GM12878 (cell line): ENCODE data around the gene BNIP2. TPM values are rescaled to one million over a fixed set of nuclear protein-coding genes. Genes with fewer than 3 reads are reported as not detected.

Source experiments
- BCL3 ChIP-seq: IDR thresholded peaks from 2 replicates; pipeline ENCODE4 v1.6.1; 2011; ENCODE audit warnings: borderline replicate concordance, low read depth, mild to moderate bottlenecking, moderate library complexity, low read length; ENCODE audit not compliant: insufficient read depth, poor library complexity, severe bottlenecking
- BHLHE40 ChIP-seq, 2 experiments: fragments of 450-650 bp in 1 of 2; IDR thresholded peaks; 2 replicates each; pipeline ENCODE4 v1.6.1; 2011 to 2017; ENCODE audit warnings: low read depth in 2 of 2, borderline replicate concordance in 1 of 2, improper control_type of control experiment in 1 of 2, low read length in 1 of 2, mild to moderate bottlenecking in 1 of 2
- DPF2 ChIP-seq: fragments of 450-650 bp; IDR thresholded peaks from 2 replicates; pipeline ENCODE4 v1.6.1; 2017; ENCODE audit warnings: mild to moderate bottlenecking
- E2F4 ChIP-seq: IDR thresholded peaks from 2 replicates; pipeline ENCODE4 v1.6.1; 2012; ENCODE audit warnings: low read depth, low read length, improper control_type of control experiment
- EZH2 ChIP-seq: IDR thresholded peaks from 2 replicates; pipeline ENCODE4 v1.6.1; 2012; ENCODE audit warnings: low read depth, mild to moderate bottlenecking, control low read depth, inconsistent platforms, low read length, borderline replicate concordance; ENCODE audit not compliant: control insufficient read depth
- JUNB ChIP-seq: IDR thresholded peaks from 2 replicates; pipeline ENCODE4 v1.6.1; 2016; ENCODE audit warnings: antibody characterized with exemption, mild to moderate bottlenecking
- KAT2A ChIP-seq: conservative IDR thresholded peaks from 2 replicates; pipeline ENCODE4 v1.6.1; 2011; ENCODE audit warnings: low read depth, low read length; ENCODE audit not compliant: control insufficient read depth
- MEF2B ChIP-seq: fragments of 450-650 bp; IDR thresholded peaks from 2 replicates; pipeline ENCODE4 v1.6.1; 2018; ENCODE audit warnings: mild to moderate bottlenecking, moderate library complexity; ENCODE audit not compliant: partially characterized antibody, poor library complexity, severe bottlenecking
- NFYA ChIP-seq: IDR thresholded peaks from 2 replicates; pipeline ENCODE4 v1.6.1; 2011; ENCODE audit warnings: low read depth, mild to moderate bottlenecking, low read length, improper control_type of control experiment, borderline replicate concordance
- NR2F1 ChIP-seq: fragments of 450-650 bp; conservative IDR thresholded peaks from 2 replicates; pipeline ENCODE4 v1.6.1; 2017; ENCODE audit warnings: mild to moderate bottlenecking
- REST ChIP-seq: IDR thresholded peaks from 2 replicates; pipeline ENCODE4 v1.6.1; 2012; ENCODE audit warnings: mild to moderate bottlenecking, low read depth, low read length
- STAT1 ChIP-seq: fragments of 450-650 bp; conservative IDR thresholded peaks from 2 replicates; pipeline ENCODE4 v1.6.1; 2014; ENCODE audit warnings: antibody characterized with exemption, mild to moderate bottlenecking
- TAF1 ChIP-seq: IDR thresholded peaks from 2 replicates; pipeline ENCODE4 v1.6.1; 2011; ENCODE audit warnings: mild to moderate bottlenecking, low read depth, low read length, borderline replicate concordance
- USF2 ChIP-seq: IDR thresholded peaks from 2 replicates; pipeline ENCODE4 v1.6.1; 2011; ENCODE audit warnings: low read depth, low read length, improper control_type of control experiment, borderline replicate concordance
- ZNF217 ChIP-seq: fragments of 450-650 bp; IDR thresholded peaks from 2 replicates; pipeline ENCODE4 v1.6.1; 2017; ENCODE audit warnings: antibody characterized with exemption, mild to moderate bottlenecking
- ZNF687 ChIP-seq: fragments of 450-650 bp; IDR thresholded peaks from 2 replicates; pipeline ENCODE4 v1.6.1; 2017; ENCODE audit warnings: mild to moderate bottlenecking, moderate library complexity
- ZSCAN29 ChIP-seq: fragments of 450-650 bp; IDR thresholded peaks from 2 replicates; pipeline ENCODE4 v1.6.1; 2017; ENCODE audit warnings: mild to moderate bottlenecking, moderate library complexity
- polyA plus RNA-seq, 11 experiments: library from polyadenylated mRNA; depleted of rRNA in 4 of 11; unstranded in 6 of 11; stranded (reverse) in 5 of 11; fragments of >200 nt; fragmentation: Nextera tagmentation in 4 of 11; fragmentation: Illumina TruSeq in 1 of 11; extraction: Ambion mirVana in 4 of 11; extraction: Trizol in 1 of 11; gene quantifications; 1 replicate in 1 of 11; 2 replicates in 10 of 11; pipeline versions ENCODE4 v1.2.1 to v1.2.3, GENCODE V29; 2011 to 2016; ENCODE audit warnings: inconsistent platforms in 2 of 11, missing spikeins in 2 of 11, low read depth in 1 of 11
- total RNA-seq, 4 experiments: library from RNA; depleted of rRNA in 3 of 4; stranded (reverse); fragments of >200 nt in 3 of 4; fragmentation: Illumina TruSeq in 1 of 4; extraction: Trizol in 1 of 4; gene quantifications; 2 replicates each; pipeline versions ENCODE4 v1.2.1 to v1.2.3, GENCODE V29; 2013 to 2021

Gene BNIP2
- total and polyA plus RNA-seq, 10 of the 15 experiments (the other 5 are each of a cell fraction or from before 2014, with no cell fraction given): 29.9 to 122 (median 67.7) TPM

GRCh38 chr15:59656897-59657634 lies 32.1 kb downstream of the BNIP2 start, which contains the start of gene GTF2A2 (continued):
- TF ChIP-seq NFYA (no peak), BCL3 (peak; percentile 65), DPF2 (peak; percentile 90), JUNB (no peak), ZNF217 (no peak), KAT2A (no peak), USF2 (no peak), TAF1 (peak; percentile 83), NR2F1 (peak; percentile 44; the same call in 1 of the 2 replicates), EZH2 (no peak), REST (no peak), MEF2B (peak; percentile 14), ZSCAN29 (no peak), BHLHE40 (IDR thresholded peaks at IDR 0.05; ENCODE audit: borderline replicate concordance in 1 of 2, low read depth in 2 of 2, low read length in 1 of 2) (peak; percentile 14 to 68; a peak in 2 of 4 replicates), STAT1 (0 out of 2 replicates have a peak, but pooled peaks have one; percentile 25), ZNF687 (peak; percentile 60; the same call in 1 of the 2 replicates), E2F4 (no peak)
